Stimulated activated naive CD8-positive, alpha-beta T cell treated with anti-CD3 and anti-CD28 coated beads, Interleukin-15, amount 100 ng/mL, for 72 hours (primary cell): ENCODE measurements around the gene ADAM11.
"Not testable (repeated sequence)": the region's sequence is repeated elsewhere in the genome, so short reads cannot be mapped to it uniquely, and the experiment has no call there.

Experiments used
- ATAC-seq: fragments of 150-1000 bp; cut with Tn5 transposase; 2 replicates; pipeline ENCODE4 v1.10.0; 2021; ENCODE audit warnings: mild to moderate bottlenecking, moderate library complexity
- DNase-seq, 2 donors: peaks; one replicate each; pipeline ENCODE4 v3.0.0; 2021 to 2022
- H3K27ac Mint-ChIP-seq, 2 donors: one replicate each; pipeline ENCODE4 v1.8.0; 2022; ENCODE audit warnings: mild to moderate bottlenecking in 2 of 2, mixed read lengths in 2 of 2, moderate library complexity in 2 of 2
- H3K27me3 Mint-ChIP-seq: one replicate; pipeline ENCODE4 v1.8.0; 2022; ENCODE audit warnings: mixed read lengths
- H3K4me1 Mint-ChIP-seq: one replicate; pipeline ENCODE4 v1.8.0; 2022; ENCODE audit warnings: mild to moderate bottlenecking, mixed read lengths
- H3K4me3 Mint-ChIP-seq, 2 donors: one replicate each; pipeline ENCODE4 v1.8.0; 2022; ENCODE audit warnings: mild to moderate bottlenecking in 2 of 2, mixed read lengths in 2 of 2, moderate library complexity in 1 of 2
- H3K9me3 Mint-ChIP-seq, 2 donors: one replicate each; pipeline ENCODE4 v1.8.0; 2022; ENCODE audit warnings: mixed read lengths in 2 of 2

ADAM11 gene, protein sequence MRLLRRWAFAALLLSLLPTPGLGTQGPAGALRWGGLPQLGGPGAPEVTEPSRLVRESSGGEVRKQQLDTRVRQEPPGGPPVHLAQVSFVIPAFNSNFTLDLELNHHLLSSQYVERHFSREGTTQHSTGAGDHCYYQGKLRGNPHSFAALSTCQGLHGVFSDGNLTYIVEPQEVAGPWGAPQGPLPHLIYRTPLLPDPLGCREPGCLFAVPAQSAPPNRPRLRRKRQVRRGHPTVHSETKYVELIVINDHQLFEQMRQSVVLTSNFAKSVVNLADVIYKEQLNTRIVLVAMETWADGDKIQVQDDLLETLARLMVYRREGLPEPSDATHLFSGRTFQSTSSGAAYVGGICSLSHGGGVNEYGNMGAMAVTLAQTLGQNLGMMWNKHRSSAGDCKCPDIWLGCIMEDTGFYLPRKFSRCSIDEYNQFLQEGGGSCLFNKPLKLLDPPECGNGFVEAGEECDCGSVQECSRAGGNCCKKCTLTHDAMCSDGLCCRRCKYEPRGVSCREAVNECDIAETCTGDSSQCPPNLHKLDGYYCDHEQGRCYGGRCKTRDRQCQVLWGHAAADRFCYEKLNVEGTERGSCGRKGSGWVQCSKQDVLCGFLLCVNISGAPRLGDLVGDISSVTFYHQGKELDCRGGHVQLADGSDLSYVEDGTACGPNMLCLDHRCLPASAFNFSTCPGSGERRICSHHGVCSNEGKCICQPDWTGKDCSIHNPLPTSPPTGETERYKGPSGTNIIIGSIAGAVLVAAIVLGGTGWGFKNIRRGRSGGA

DNA sequence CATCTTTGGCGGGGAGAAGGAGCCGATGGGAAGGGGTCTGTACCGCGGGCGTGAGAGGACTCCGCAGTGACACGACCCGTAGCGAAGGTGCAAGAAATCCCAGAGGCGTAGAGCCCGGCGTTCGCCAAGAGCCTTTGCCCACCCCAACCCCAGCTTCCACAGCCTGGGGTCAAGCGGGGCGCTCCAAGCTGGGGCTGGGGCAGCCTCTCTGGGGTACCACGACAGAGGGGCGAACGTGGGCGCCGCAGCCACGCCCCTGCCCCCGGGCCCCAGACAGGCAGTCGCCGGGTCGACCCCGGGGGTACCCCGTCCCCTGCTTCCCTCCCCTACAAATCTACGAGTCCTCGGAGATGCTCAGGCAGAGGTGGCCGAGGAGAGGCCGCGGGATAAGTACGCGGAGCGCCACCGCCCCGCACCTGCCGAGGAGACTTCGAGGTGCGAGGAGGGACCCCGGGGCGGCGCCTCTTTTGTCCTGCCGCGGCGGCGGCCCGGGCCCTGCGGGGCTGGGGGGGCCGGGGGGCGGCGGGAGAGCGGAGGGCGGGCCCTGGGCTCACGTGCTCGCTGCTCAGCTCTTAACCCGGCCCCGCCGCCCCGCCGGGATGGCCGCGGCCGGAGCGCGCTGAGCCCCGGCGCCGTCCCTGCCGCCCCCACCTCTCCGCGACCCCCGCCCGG lies at the start of gene ADAM11:
Gene ADAM11 (plus strand): TSS at position 575 of the 672 bp plus-strand sequence. CDS start 212 bp downstream, outside the sequence.
- DNase-seq (peak in 1 of 2 donors; percentile 13), ATAC-seq (peak; percentile 49)
- Mint-ChIP-seq H3K27ac (peak within 1 kb of the TSS in 1 of 2 donors; percentile 74), H3K27me3 (peaks cover 49% of the 10 kb centered on the region), H3K9me3 (no peaks in the 10 kb centered on the region), H3K4me3 (peak within 1 kb of the TSS; percentile 15 to 59), H3K4me1 (no peaks in the 10 kb centered on the region)

DNA sequence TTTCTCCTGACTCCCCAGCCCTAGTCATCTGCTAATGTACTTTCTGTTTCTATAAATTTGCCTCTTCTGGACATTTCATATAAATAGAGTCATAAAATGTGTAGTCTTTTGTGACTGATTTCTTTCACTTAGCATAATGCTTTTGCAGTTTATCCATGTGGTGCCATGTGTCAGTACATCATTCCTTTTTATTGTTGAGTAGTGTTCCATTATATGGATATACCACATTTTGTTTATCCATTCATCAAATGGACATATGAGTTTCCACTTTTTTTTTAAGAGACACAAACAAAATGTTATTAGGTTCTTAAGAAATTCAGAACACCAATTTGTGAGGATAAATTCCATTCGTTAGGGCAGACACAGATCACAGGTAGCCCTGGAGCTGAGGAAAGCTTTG lies 39.3 kb upstream of the ADAM11 start:
- DNase-seq: no peak
- H3K4me3 Mint-ChIP-seq: no peak overlapping the region
- H3K4me1 Mint-ChIP-seq: no peaks in the 10 kb centered on the region
- no peaks in the 10 kb centered on the region for H3K9me3 Mint-ChIP-seq
- H3K27ac Mint-ChIP-seq: no peak overlapping the region
- no peaks in the 10 kb centered on the region for H3K27me3 Mint-ChIP-seq
- ATAC-seq: no peak

DNA sequence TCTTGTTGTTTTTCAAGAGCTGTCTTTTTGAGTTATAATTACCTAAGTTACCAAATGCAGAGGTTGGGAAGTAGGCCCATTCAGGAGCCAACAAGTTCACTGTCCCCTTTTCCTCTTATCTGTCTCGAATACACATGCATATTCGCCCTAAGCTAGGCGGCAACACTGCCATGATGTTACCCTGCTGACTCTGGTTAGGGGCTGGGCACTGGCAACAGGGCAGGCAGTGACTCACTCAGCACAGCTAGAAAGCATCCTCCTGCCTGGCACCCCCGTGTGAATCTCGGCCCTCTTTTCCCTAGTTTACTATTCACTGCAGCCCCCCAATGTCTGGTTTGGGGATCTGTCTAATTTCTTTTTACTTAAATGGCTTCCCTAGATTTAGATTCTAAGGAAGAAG lies 36.5 kb upstream of the ADAM11 start:
- no peak for DNase-seq
- H3K4me3 Mint-ChIP-seq: no peak overlapping the region
- no peak overlapping the region for H3K27ac Mint-ChIP-seq

DNA sequence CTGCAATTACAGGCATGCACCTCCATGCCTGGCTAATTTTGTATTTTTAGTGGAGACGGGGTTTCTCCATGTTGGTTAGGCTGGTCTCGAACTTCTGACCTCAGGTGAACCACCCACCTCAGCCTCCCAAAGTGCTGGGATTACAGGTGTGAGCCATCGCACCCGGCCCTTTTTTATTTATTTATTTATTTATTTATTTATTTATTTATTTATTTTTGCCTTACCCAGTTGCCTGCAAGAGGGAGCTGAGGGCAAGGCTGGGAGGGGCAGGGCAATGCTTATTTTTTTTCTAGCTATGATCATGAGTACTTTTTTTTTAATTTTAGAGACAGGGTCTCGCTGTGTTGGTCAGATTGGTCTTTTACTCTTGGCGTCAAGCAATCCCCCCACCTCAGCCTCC lies 32.7 kb upstream of the ADAM11 start:
- not testable (repeated sequence) for H3K9me3 Mint-ChIP-seq, DNase-seq, H3K4me3 Mint-ChIP-seq, ATAC-seq, H3K27me3 Mint-ChIP-seq, H3K4me1 Mint-ChIP-seq
- peak overlapping the region in 1 of 2 donors; percentile 48 for H3K27ac Mint-ChIP-seq

More for the DNA sequence above, 36.5 kb upstream of the ADAM11 start:
- Mint-ChIP-seq H3K27me3 (no peaks in the 10 kb centered on the region), H3K4me1 (no peaks in the 10 kb centered on the region), H3K9me3 (no peaks in the 10 kb centered on the region)
- no peak for ATAC-seq

DNA sequence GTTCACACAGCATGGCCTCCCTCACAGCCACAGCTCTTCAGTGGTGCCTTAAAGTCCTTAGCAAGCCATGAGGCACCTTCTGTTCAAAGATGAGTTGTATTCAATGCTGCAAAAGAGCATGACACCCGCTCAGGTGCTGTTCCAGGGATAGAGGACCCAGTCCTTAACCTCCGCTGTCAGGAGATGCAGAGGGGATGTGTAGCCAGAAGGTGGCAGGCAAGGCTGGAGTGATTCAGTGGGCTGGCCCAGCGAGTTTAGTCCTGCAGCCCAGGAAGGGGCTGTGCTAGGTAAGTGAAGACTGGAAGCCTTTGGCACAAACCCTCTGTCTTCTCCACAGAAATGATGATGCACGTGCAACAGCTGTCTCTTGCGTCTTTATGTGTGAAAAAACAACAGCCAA lies 25.0 kb upstream of the ADAM11 start:
- H3K4me3 Mint-ChIP-seq: no peak overlapping the region
- ATAC-seq: no peak

DNA sequence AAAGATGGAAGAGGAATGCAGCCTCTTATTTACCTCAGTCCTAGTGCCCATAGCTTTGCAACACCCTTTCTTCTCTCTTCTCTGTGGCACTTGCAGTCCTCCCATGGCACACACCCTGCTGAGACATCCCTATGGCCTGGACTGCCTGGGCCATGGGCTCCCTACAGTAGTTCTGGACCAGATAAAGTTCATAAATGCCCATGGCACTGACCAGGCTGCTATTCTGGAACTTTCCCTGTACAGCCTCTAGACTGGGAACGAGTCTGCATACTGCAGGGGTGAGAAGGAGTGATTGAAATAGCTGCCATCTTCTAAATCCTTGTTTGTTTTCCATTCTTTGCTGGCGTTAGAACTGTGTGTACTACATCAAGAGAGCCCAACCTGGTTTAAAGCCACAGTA lies 24.5 kb upstream of the ADAM11 start:
- Mint-ChIP-seq H3K9me3 (no peaks in the 10 kb centered on the region), H3K4me3 (no peak overlapping the region), H3K4me1 (no peaks in the 10 kb centered on the region), H3K27me3 (no peaks in the 10 kb centered on the region), H3K27ac (no peak overlapping the region)
- DNase-seq: no peak
- no peak for ATAC-seq

More for the DNA sequence above, 25.0 kb upstream of the ADAM11 start:
- DNase-seq: no peak
- Mint-ChIP-seq H3K27ac (no peak overlapping the region), H3K4me1 (no peaks in the 10 kb centered on the region), H3K9me3 (no peaks in the 10 kb centered on the region), H3K27me3 (no peaks in the 10 kb centered on the region)

DNA sequence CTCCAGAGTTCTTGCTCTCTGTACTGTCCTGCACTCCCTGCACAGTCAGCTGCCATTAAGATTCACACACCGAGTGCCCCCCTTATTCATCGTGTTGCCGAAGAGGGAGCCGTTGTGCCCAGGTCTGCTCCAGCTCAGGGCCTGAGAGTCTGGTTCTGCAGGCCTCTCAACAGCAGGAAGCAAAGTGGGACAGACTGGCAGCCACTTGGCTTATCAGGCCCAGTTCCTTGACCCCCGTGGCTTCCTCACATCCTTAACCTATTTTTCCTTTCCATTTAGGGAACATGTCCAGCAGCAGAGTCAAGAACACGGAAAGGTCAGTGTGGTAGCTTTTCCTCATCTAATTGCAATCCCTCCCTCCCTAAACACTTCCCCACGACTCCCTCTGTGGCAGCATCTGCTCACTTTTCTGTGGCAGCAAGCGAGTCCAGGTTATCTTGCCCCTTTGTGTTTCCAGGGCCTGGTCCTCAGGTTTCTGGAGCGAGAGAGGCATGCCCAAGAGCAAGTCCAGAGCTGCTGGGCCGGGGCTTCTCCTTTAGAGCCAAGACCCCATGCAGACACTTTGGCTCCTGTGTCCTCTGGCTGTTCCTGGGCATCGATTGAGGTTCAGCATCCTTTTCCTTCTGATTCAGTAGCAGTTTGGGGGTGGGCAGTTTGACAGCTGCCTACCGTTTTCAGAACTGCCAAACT lies 22.1 kb upstream of the ADAM11 start:
- H3K27me3 Mint-ChIP-seq: no peaks in the 10 kb centered on the region
- H3K4me3 Mint-ChIP-seq: no peak overlapping the region
- no peaks in the 10 kb centered on the region for H3K4me1 Mint-ChIP-seq
- no peak overlapping the region for H3K27ac Mint-ChIP-seq
- ATAC-seq: no peak
- DNase-seq: no peak
- H3K9me3 Mint-ChIP-seq: no peaks in the 10 kb centered on the region

DNA sequence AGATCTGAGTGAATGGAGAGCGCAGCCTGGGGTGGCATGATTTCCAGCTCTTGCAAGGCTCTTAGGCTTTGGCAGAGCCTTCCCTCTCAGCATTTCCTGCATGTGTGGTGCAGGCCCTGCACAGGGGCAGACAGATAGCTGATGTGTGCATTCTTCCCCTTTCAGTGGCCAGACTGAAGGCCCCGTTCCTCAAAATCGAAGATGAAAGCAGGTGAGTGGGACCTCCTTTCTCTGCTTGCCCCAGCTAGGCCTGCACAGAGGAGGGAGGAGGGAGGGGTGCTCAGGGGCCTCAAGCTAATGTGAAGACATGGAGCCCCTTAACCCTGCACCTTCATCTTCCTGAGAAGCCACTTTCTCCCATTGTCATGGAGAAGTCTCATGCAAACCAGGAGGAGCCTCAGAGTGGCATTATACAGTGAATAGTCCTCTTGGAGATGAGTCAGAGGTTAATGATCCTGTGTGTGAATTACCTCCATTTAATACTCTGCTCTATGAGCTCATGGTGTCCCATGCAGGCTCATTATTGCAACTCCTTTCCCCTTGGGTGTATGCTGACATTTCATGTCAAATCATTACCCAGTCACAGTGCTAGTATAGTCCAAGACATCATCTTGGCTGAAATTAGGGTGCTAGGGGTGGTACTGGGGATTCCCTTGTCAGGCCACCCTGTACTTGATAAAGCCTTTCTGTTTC lies 20.4 kb upstream of the ADAM11 start:
- no peak for DNase-seq
- no peaks in the 10 kb centered on the region for H3K9me3 Mint-ChIP-seq
- no peaks in the 10 kb centered on the region for H3K27me3 Mint-ChIP-seq
- H3K4me1 Mint-ChIP-seq: no peaks in the 10 kb centered on the region
- ATAC-seq: peak; percentile 31
- H3K4me3 Mint-ChIP-seq: no peak overlapping the region
- H3K27ac Mint-ChIP-seq: peak overlapping the region in 1 of 2 donors; percentile 48

DNA sequence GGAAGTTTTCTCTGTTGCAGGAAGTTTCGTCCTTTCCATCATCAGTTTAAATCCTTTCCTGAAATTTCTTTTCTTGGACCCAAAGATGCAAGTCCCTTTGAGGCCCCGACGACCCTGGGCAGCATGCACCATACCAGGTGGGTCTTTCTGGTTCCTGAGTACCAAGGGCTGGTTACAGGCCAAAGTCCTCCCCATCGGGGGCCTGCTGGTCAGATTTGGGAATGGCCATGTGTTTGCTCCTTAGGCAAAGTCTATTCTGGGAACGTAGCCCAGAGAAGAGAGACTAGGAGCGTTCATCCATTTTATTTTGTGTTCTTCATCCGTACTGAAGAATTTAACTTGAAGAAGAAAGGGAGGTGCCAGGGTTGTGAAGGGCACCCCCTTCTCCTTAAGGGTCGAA lies 17.5 kb upstream of the ADAM11 start:
- Mint-ChIP-seq H3K4me3 (no peak overlapping the region), H3K27ac (no peak overlapping the region), H3K9me3 (no peaks in the 10 kb centered on the region), H3K4me1 (no peaks in the 10 kb centered on the region), H3K27me3 (no peaks in the 10 kb centered on the region)
- DNase-seq (no peak), ATAC-seq (no peak)

DNA sequence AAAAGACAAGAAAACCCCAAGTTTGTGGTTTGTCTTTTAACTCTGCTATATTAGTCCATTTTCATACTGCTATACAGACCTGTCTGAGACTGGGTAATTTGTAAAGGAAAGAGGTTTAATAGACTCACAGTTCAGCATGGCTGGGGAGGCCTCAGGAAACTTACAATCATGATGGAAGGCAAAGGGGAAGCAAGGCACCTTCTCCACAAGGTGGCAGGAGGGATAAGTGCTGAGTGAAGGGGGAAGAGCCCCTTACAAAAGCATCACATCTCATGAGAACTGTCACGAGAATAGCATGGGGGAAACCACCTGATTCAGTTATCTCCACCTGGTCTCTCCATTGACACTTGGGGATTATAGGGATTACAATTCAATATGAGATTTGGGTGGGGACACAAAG lies 13.5 kb upstream of the ADAM11 start:
- no peak for ATAC-seq
- H3K9me3 Mint-ChIP-seq: no peaks in the 10 kb centered on the region
- no peak for DNase-seq
- H3K27ac Mint-ChIP-seq: no peak overlapping the region
- H3K4me1 Mint-ChIP-seq: no peaks in the 10 kb centered on the region
- no peak overlapping the region for H3K4me3 Mint-ChIP-seq
- no peaks in the 10 kb centered on the region for H3K27me3 Mint-ChIP-seq

DNA sequence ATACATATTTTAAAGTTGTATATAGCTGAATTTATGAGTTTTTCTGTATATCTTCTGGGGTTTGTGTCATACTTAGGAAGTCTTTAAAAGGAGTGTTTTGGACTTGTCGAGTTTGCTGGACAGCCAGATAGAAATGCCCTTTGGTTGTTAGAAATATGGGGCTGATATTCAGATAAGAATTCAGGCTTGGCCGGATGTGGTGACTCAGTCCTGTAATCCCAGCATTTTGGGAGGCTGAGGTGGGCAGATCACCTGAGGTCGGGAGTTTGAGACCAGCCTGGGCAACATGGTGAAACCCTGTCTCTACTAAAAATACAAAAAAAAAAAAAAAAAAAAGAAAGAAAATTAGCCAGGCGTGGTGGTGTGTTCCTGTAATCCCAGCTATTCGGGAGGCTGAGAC lies 13.1 kb upstream of the ADAM11 start:
- DNase-seq, H3K4me1 Mint-ChIP-seq, ATAC-seq, H3K9me3 Mint-ChIP-seq, H3K27me3 Mint-ChIP-seq, H3K4me3 Mint-ChIP-seq, H3K27ac Mint-ChIP-seq: not testable (repeated sequence)

DNA sequence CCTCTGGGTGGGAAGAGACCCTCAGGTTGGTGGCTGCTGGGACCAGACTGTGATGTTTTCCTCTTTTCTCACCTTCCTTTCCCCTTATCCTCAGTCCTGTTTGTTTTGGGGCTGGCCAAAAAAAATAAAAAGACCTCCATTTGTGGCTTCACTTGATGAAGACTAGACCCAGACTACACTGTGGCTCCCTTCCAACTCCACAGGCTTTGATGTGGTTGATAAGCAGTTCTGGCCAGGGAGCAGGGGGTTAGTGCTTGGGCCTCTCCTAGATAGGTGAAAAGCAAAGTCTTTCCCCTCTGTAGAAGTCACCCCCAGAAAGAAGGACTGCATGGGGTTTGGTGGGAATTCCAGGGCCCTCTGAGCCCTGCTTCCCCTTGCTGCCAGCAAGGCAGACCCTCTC lies 11.2 kb upstream of the ADAM11 start:
- H3K9me3 Mint-ChIP-seq: no peaks in the 10 kb centered on the region
- no peak for DNase-seq
- no peak overlapping the region for H3K4me3 Mint-ChIP-seq
- no peaks in the 10 kb centered on the region for H3K4me1 Mint-ChIP-seq
- no peak for ATAC-seq
- no peaks in the 10 kb centered on the region for H3K27me3 Mint-ChIP-seq
- no peak overlapping the region for H3K27ac Mint-ChIP-seq

DNA sequence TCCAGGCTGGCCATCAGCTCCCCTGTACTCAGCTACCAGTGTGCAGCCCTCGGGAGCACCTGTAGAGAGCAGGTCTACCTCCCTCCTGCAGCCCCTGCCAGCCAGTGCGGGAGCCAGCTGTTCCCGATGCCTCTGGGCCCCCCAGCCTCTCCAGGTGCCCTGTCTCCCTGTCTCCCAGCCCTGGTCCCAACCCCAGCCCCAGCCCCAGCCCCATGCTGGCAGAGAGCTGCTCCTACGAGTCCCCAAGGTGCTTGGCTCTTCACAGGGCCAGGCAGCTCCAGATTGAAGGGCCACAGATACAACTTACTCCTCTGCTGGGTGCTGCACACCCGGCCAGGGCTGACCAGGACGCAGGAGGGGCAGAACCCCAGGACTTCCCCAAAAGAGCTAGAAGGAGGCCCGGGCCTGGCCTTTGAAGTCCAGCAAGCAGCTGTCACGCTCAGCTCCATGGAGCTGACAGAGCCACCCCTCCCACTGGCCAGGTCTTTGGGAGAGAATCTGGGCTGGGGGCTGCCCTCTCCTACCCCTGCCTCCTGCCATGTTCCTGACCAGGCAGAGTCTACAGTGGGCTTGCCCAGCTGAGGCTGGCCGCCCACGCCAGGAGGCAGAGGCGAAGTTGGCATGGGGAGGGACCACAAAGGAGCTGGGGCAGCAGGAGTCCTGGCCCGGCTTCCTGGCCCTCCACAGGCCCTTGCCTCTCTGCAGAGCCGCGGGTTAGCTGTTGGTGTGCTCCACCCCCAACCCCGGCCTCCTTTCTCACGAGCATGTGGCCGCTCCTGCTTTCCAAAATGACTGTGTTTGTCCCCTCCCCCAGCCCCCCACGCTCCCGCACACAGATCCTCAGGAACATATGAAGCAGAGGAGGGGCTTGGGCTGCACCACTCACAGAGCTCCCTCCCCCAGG lies 9.5 kb upstream of the ADAM11 start:
- ATAC-seq (no peak), DNase-seq (no peak)
- no peaks in the 10 kb centered on the region for H3K27me3 Mint-ChIP-seq
- no peaks in the 10 kb centered on the region for H3K9me3 Mint-ChIP-seq
- H3K4me1 Mint-ChIP-seq: no peaks in the 10 kb centered on the region
- H3K4me3 Mint-ChIP-seq: no peak overlapping the region
- peak overlapping the region in 1 of 2 donors; percentile 55 for H3K27ac Mint-ChIP-seq

DNA sequence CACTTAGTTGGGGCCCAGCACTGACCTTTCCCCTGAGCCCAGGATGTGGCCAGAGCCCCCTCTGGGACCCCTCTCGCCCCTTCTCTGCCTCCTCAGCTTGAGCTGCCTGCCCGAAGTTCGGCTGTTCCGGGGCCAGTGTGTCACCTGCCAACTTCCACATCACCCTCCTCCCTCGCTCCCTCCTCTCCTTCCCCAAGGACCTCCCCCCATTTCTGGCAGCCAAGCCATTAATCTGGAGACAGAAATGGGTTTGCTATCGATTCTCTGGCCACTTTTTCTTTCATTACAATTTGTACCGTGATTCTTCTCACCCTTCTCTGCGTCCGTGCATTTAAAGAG lies 8.8 kb upstream of the ADAM11 start:
- no peak for ATAC-seq
- no peaks in the 10 kb centered on the region for H3K27me3 Mint-ChIP-seq
- no peak overlapping the region for H3K4me3 Mint-ChIP-seq
- H3K9me3 Mint-ChIP-seq: no peaks in the 10 kb centered on the region
- no peak for DNase-seq
- no peaks in the 10 kb centered on the region for H3K4me1 Mint-ChIP-seq
- H3K27ac Mint-ChIP-seq: peak overlapping the region in 1 of 2 donors; percentile 55
